Omental fat pad (tissue), 4 donors: ENCODE results near the gene SEC24C. TPM values are rescaled to one million over a fixed set of nuclear protein-coding genes. Genes with fewer than 3 reads are reported as not detected.
"Not testable (repeated sequence)": the region's sequence is repeated elsewhere in the genome, so short reads cannot be mapped to it uniquely, and the experiment has no call there.

ENCODE experiments used
- ATAC-seq: fragments of 150-250 bp; one replicate; pipeline ENCODE4 v1.9.1; 2016; ENCODE audit warnings: mild to moderate bottlenecking, moderate library complexity; ENCODE audit not compliant: low FRiP score
- DNase-seq: peaks from one replicate; pipeline ENCODE4 v3.0.0-alpha.2; 2019; ENCODE audit warnings: low spot score
- CTCF ChIP-seq, 3 donors: fragments of 450-650 bp; IDR thresholded peaks; one replicate each; pipeline ENCODE4 v1.5.1; 2016 to 2017; ENCODE audit warnings: antibody characterized with exemption in 3 of 3, mild to moderate bottlenecking in 3 of 3, moderate library complexity in 2 of 3
- total RNA-seq, 4 donors: library from RNA; depleted of rRNA; stranded (reverse); fragments of >200 nt; gene quantifications; one replicate each; pipeline ENCODE4 v1.1.0, GENCODE V29; 2016

The SEC24C gene
- total RNA-seq, 4 donors from 2014 or later, result 45.1 to 53.7 (median 47.5) TPM

DNA sequence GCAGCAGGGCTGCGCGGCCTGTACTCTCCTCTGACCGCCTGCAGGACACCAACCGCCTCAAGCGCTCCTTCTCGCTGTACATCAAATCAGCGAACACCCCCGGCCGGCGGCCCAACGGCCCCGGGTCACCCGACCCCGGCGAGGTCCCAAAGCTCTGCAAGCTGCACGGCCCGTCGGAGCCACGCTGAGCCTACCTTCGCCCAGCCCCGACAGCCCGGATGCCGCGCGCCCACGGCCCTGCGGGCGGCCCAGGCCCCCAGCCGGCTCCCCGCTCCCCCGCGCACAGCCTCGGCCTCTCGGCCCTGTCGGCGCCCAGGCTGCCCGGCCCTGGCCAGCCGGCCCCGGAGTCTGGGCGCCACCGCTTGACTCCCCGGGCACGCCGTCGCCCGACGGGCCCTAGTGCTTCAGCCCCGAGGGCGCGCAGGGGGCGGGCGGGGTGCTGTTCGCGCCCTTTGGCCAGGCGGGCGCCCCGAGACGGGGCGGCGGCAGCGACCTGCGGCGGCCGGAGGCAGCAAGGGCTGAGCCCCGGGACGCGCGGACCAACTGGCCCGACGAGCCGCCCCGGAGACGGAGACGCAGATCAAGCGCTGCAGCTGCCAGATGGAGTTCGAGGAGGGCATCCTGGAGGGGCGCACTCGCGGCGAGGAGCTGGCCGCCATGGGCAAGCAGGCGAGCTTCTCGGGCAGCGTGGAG is 11.1 kb upstream of the SEC24C start:
- TF ChIP-seq CTCF (IDR thresholded peaks at IDR 0.05), result no peak
- DNase-seq, result no peak
- ATAC-seq, result no peak

GRCh38 chr10:73734028-73734720 is 10.0 kb upstream of the SEC24C start:
- ATAC-seq, result no peak

GRCh38 chr10:73734796-73735305 is 9.3 kb upstream of the SEC24C start:
- no peak for TF ChIP-seq CTCF (IDR thresholded peaks at IDR 0.05)
- DNase-seq (no peak), ATAC-seq (no peak)

More at GRCh38 chr10:73734028-73734720, 10.0 kb upstream of the SEC24C start:
- no peak for DNase-seq
- no peak for TF ChIP-seq CTCF (IDR thresholded peaks at IDR 0.05)

- ATAC-seq, DNase-seq: not testable (repeated sequence)
Measured at GRCh38 chr10:73740501-73741254, 3.5 kb upstream of the SEC24C start.

- no peak for DNase-seq
Measured at GRCh38 chr10:73742454-73742734, 1.8 kb upstream of the SEC24C start.

GRCh38 chr10:73743327-73743904 is 756 bp upstream of the SEC24C start:
- no peak for ATAC-seq
- no peak for TF ChIP-seq CTCF (IDR thresholded peaks at IDR 0.05)
- DNase-seq, result no peak

More at GRCh38 chr10:73742454-73742734, 1.8 kb upstream of the SEC24C start:
- no peak for TF ChIP-seq CTCF (IDR thresholded peaks at IDR 0.05)
- ATAC-seq, result no peak

DNA sequence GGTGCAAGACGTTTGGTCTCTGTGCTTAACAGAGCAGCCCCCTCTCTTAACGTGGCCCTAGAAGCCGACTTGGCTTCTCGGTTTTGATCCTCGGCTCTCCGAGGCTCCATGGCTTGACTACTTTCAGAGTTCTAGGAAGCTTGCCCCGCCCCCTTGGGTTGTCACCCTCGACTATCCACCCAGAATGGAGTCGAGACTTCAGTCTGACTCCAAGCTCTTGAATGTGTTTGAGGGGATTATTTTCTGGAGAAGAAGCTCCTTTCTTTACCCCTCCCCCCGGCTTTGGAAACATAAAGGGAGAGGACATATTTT is 448 bp downstream of the SEC24C start:
- peak; percentile 66 for ATAC-seq
- no peak for DNase-seq

More for the DNA sequence above, 448 bp downstream of the SEC24C start:
- TF ChIP-seq CTCF (IDR thresholded peaks at IDR 0.05), result no peak
